Psoas muscle (tissue), 8 donors: Measurements from ENCODE around the gene RGS14. TPM values are rescaled to one million over a fixed set of nuclear protein-coding genes. Genes with fewer than 3 reads are reported as not detected.

ENCODE experiments used
- ATAC-seq, 4 donors: fragments of 200-7000 bp; cut with Tn5 transposase; one replicate each; pipeline ENCODE4 v1.9.1; 2020; ENCODE audit warnings: moderate library complexity in 3 of 4, mild to moderate bottlenecking in 2 of 4
- DNase-seq, 2 donors: peaks; one replicate each; pipeline ENCODE4 v3.0.0-alpha.2; 2020
- H3K27ac ChIP-seq: fragments of 200-600 bp; one replicate; pipeline ENCODE4 v1.8.0; 2022
- H3K27me3 ChIP-seq, 3 donors: fragments of 200-600 bp in 1 of 3; one replicate each; pipeline versions ENCODE4 v1.6.1 to v1.8.0; 2013 to 2022; ENCODE audit warnings: low read length in 2 of 3, mild to moderate bottlenecking in 2 of 3, moderate library complexity in 1 of 3; ENCODE audit not compliant: insufficient read depth in 3 of 3
- H3K36me3 ChIP-seq, 2 donors: fragments of 200-600 bp in 1 of 2; one replicate each; pipeline versions ENCODE4 v1.6.1 to v1.8.0; 2013 to 2022; ENCODE audit warnings: low read depth in 1 of 2, mild to moderate bottlenecking in 1 of 2, moderate library complexity in 1 of 2; ENCODE audit not compliant: insufficient read depth in 1 of 2
- H3K4me1 ChIP-seq: fragments of 200-600 bp; one replicate; pipeline ENCODE4 v1.8.0; 2022
- H3K4me3 ChIP-seq: fragments of 200-600 bp; one replicate; pipeline ENCODE4 v1.8.0; 2022; ENCODE audit warnings: mild to moderate bottlenecking
- H3K9me3 ChIP-seq: fragments of 200-600 bp; one replicate; pipeline ENCODE4 v1.8.0; 2022
- CTCF ChIP-seq: fragments of 200-600 bp; IDR thresholded peaks from one replicate; pipeline ENCODE4 v1.8.0; 2022; ENCODE audit warnings: antibody characterized with exemption
- WGBS, 3 donors: extraction: QIAGEN DNeasy Blood & Tissue Kit; methylation state at CpG; one replicate each; pipeline versions ENCODE4 v1.1.6 to v1.1.7; 2013; 5-methylcytosine and 5-hydroxymethylcytosine counted together
- intact Hi-C, 2 donors: fragments of 100-400 bp; cut with DNase I; formaldehyde crosslinking; loops; one replicate each; pipeline versions ENCODE4 v1.11.0 to v1.14.2; 2022
- polyA plus RNA-seq, 3 donors: library from polyadenylated mRNA; stranded (reverse); fragments of 200-250 nt; gene quantifications; one replicate each; pipeline ENCODE4 v1.2.3, GENCODE V29; 2013
- total RNA-seq, 4 donors: library from RNA; stranded (reverse); fragmentation: NEBNext Ultra II Directional in 2 of 4; extraction: Animal tissue kit (Norgen Biotek cat#: 25700) in 2 of 4; gene quantifications; one replicate each; pipeline versions ENCODE4 v1.2.1 to v1.2.4, GENCODE V29; 2021 to 2023
- donor health status: healthy with polysubstance abuse.
- donor health status: DM: no; HTN: no; CAD: no; lungs with moderate emphysema.
- donor health status: Bipolar disorder and iron deficiency.
- donor health status: healthy.
- donor health status: DM: yes; HTN: yes; CAD: no.
- donor health status: DM: no; HTN: no; CAD: no.
- donor health status: DM: no; HTN: no; CAD: no.
- donor health status: DM: yes; HTN: yes; CAD: no.

The RGS14 gene
- total and polyA plus RNA-seq, 7 donors: 3.6 to 23.2 (median 10.0) TPM

GRCh38 chr5:177325868-177326381 lies 31.8 kb upstream of the RGS14 start:
- H3K36me3 ChIP-seq: peaks cover 0 to 40% of the 10 kb centered on the region in 2 donors
- H3K4me3 ChIP-seq: no peak overlapping the region
- DNase-seq (no peak), ATAC-seq (no peak)
- H3K9me3 ChIP-seq: no peaks in the 10 kb centered on the region
- no peaks in the 10 kb centered on the region for H3K27me3 ChIP-seq
- no peak overlapping the region for H3K27ac ChIP-seq
- intact Hi-C loops: no loop called here
- no peak for TF ChIP-seq CTCF
- 73 to 81% (median 79%) methylated on average over 1 of the region's 1 CpG for WGBS, 3 donors
- no peaks in the 10 kb centered on the region for H3K4me1 ChIP-seq

GRCh38 chr5:177327539-177328522 lies 29.9 kb upstream of the RGS14 start:
- WGBS, 3 donors: 69 to 72% (median 71%) methylated on average over 28 of the region's 28 CpGs
- peak in 1 of 2 donors; percentile 50 for DNase-seq

GRCh38 chr5:177328545-177329231 lies 29.0 kb upstream of the RGS14 start:
- no peak overlapping the region for H3K27ac ChIP-seq
- H3K27me3 ChIP-seq: no peaks in the 10 kb centered on the region
- DNase-seq (no peak), ATAC-seq (no peak)
- H3K9me3 ChIP-seq: no peaks in the 10 kb centered on the region
- TF ChIP-seq CTCF: no peak
- H3K36me3 ChIP-seq: peaks cover 1 to 58% of the 10 kb centered on the region in 2 donors
- intact Hi-C loops: no loop called here
- WGBS, 3 donors: 89 to 93% (median 91%) methylated on average over 19 of the region's 19 CpGs
- H3K4me1 ChIP-seq: no peaks in the 10 kb centered on the region
- H3K4me3 ChIP-seq: no peak overlapping the region

More at GRCh38 chr5:177327539-177328522, 29.9 kb upstream of the RGS14 start:
- intact Hi-C loops: no loop called here
- Histone ChIP-seq H3K9me3 (no peaks in the 10 kb centered on the region), H3K4me1 (no peaks in the 10 kb centered on the region), H3K4me3 (no peak overlapping the region), H3K36me3 (peaks cover 0 to 50% of the 10 kb centered on the region in 2 donors), H3K27me3 (no peaks in the 10 kb centered on the region), H3K27ac (peak overlapping the region; percentile 16)
- no peak for TF ChIP-seq CTCF
- ATAC-seq: peak in 3 of 4 donors; percentile 32 to 60 (median 54)

GRCh38 chr5:177329883-177330282 lies 27.8 kb upstream of the RGS14 start:
- DNase-seq: no peak
- 78 to 85% (median 82%) methylated on average over 6 of the region's 6 CpGs for WGBS, 3 donors

More at GRCh38 chr5:177329883-177330282, 27.8 kb upstream of the RGS14 start:
- intact Hi-C loops: no loop called here
- H3K4me1 ChIP-seq: no peaks in the 10 kb centered on the region
- H3K27me3 ChIP-seq: no peaks in the 10 kb centered on the region
- no peak overlapping the region for H3K4me3 ChIP-seq
- H3K9me3 ChIP-seq: no peaks in the 10 kb centered on the region
- no peak overlapping the region for H3K27ac ChIP-seq
- ATAC-seq: no peak
- H3K36me3 ChIP-seq: peaks cover 6 to 69% of the 10 kb centered on the region in 2 donors
- TF ChIP-seq CTCF: no peak
